Brain microvascular endothelial cell (primary cell): ENCODE measurements around the gene GNA12.

Source experiments
- DNase-seq: peaks from one replicate; pipeline ENCODE4 v3.0.0-alpha.2; 2020
- H3K27ac ChIP-seq: fragments of 250-450 bp; sonication (Bioruptor Pico); 2 replicates; pipeline ENCODE4 v1.5.1; 2020; ENCODE audit warnings: mild to moderate bottlenecking, moderate library complexity
- H3K27me3 ChIP-seq: fragments of 250-450 bp; sonication (Bioruptor Pico); replicated peaks from 2 replicates; pipeline ENCODE4 v1.5.1; 2020; ENCODE audit warnings: mild to moderate bottlenecking
- H3K36me3 ChIP-seq: fragments of 250-450 bp; sonication (Bioruptor Pico); replicated peaks from 2 replicates; pipeline ENCODE4 v1.5.1; 2020; ENCODE audit warnings: mild to moderate bottlenecking
- H3K4me3 ChIP-seq: 2 replicates; pipeline ENCODE4 v1.5.1; 2011; ENCODE audit warnings: low read depth, mild to moderate bottlenecking, control low read depth, low read length, moderate library complexity
- CTCF ChIP-seq: IDR thresholded peaks from 2 replicates; pipeline ENCODE4 v1.5.1; 2011; ENCODE audit warnings: low read depth, mild to moderate bottlenecking, moderate library complexity, low read length, control low read depth, inconsistent platforms; ENCODE audit errors: missing control alignments
- in situ Hi-C: cut with HindIII; loops from 2 replicates; pipeline ENCODE4 v1.10.0; 2017; ENCODE audit warnings: low sequenced_read_pairs, low pct_ligation_motif_present

The GNA12 gene

GRCh38 chr7:2809903-2810625, 34.0 kb downstream of the GNA12 start:
- no peak overlapping the region for H3K27ac ChIP-seq
- in situ Hi-C loops: no loop called here

DNA sequence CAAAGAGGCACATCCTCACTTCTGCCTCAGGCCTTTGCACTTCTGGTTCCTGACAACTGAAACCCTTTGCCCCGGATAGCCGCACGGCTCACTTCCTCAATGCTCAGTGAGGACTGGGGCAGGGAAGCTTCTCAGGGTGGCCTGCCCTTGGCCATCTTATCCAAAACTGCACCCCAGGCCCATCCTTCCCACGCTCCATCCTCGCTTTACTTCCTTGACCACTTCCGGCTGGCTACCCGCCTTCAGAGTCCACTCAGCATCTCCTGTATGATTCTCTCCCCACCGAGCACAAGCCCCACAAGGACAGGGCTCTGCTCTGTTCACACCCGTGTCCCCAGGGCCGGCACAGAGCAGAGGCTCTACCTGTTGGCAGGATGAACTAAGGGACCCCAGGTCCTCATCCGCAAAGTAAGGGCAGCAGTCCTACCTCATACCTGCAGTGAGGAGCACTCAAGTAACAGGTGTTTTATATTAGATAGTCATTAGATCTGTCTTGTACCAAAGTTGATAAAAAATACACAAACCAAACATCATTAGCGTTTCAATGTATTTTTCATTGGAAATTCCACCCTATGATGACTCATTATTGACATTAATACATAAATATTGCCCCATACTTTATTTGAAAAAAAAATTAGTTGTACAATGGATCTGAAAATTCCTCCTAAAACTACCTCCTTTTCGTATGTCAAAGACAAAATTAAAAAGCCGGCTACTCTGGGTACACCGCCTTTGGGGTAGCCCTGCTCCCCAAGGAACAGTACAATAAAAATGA, 35.0 kb downstream of the GNA12 start:
- no peaks in the 10 kb centered on the region for H3K36me3 ChIP-seq
- H3K27me3 ChIP-seq: no peaks in the 10 kb centered on the region
- no peak for DNase-seq
- H3K27ac ChIP-seq: no peak overlapping the region
- no peak overlapping the region for H3K4me3 ChIP-seq
- no peak for TF ChIP-seq CTCF
- in situ Hi-C loops: no loop called here

More at GRCh38 chr7:2809903-2810625, 34.0 kb downstream of the GNA12 start:
- H3K4me3 ChIP-seq: no peak overlapping the region
- TF ChIP-seq CTCF: no peak
- no peaks in the 10 kb centered on the region for H3K27me3 ChIP-seq
- no peak for DNase-seq
- H3K36me3 ChIP-seq: no peaks in the 10 kb centered on the region

DNA sequence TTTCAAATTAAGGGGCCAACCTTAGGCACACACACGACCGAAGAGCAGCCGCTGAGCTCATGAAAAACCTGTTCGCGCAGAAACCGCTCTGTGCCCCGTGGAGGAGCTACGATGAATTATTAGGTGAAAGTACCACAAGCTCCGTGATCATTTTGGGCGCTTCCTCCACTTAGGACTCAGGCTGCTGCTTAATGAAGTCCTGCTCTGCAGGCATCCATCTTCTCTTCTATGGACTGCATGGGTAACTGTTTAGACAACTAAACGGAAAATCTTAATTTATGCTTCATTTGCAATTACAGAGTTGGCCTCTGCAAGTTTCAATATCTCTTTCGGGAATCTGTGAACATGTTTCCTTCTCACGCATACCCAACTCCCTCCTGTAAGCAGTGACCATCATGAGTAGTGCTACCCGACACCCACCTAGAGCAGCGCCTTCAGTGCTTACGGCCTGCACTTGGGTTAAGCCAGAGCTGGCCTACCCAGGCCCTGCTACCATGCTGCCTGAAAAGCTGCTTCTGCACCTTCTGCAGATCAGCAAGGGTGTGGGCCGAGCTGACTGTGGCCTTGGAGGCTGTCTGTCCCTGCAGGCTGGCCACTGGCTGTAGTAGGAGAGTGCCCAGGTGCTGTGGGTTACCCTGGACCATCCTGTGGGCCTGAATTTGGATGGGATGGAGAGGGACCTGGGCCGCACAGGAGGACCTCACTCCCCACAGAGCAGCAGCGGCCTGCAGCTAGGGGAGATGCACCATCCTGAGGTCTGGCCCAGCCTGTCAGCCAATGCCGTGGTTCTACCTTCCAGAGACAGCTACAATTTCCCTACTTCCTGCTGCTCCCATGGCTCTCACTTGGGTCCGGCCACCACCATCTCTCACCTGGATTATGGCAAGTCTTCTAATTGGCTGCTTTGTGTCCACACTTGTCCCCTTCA, 36.0 kb downstream of the GNA12 start:
- in situ Hi-C loops: no loop called here
- no peak overlapping the region for H3K27ac ChIP-seq
- TF ChIP-seq CTCF: no peak
- DNase-seq: no peak
- H3K36me3 ChIP-seq: no peaks in the 10 kb centered on the region
- H3K4me3 ChIP-seq: no peak overlapping the region
- H3K27me3 ChIP-seq: no peaks in the 10 kb centered on the region

DNA sequence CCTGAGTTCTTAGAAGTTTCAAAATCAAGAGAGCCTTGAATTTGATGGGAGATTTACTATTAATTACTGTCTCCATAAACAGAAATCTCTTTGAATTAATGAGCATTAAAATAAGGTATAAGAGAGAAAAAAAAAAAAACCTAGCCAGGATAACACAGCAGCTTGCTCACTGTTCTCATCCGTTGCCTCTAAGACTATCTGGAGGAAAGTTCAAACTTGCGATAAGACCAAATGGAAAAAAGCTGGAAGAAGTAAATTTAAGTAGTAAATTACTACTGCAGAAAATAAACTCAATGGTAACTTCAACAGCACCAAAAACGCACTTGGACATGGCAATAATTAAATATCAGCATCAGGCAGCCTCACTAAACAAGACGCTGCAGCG, 36.7 kb downstream of the GNA12 start:
- TF ChIP-seq CTCF: no peak
- no peak overlapping the region for H3K4me3 ChIP-seq
- in situ Hi-C loops: no loop called here
- H3K27ac ChIP-seq: no peak overlapping the region
- H3K27me3 ChIP-seq: no peaks in the 10 kb centered on the region
- DNase-seq: no peak
- no peaks in the 10 kb centered on the region for H3K36me3 ChIP-seq

- Histone ChIP-seq H3K4me3 (no peak overlapping the region), H3K27ac (no peak overlapping the region), H3K36me3 (no peaks in the 10 kb centered on the region), H3K27me3 (no peaks in the 10 kb centered on the region)
- in situ Hi-C loops: no loop called here
- no peak for DNase-seq
- TF ChIP-seq CTCF: no peak
These were observed 37.5 kb downstream of the GNA12 start for GRCh38 chr7:2806571-2806970.
